PC-9 (cell line): Measurements from ENCODE around the gene ANKRD13B.

Source experiments
- EZH2 ChIP-seq: fragments of 200-600 bp; sonication (generic); IDR thresholded peaks from 2 replicates; pipeline ENCODE4 v1.8.0; 2017; ENCODE audit warnings: antibody characterized with exemption, low read depth
- TF ChIP-seq, protein P1 (sequence below): fragments of 200-600 bp; sonication (generic); conservative IDR thresholded peaks from 2 replicates; pipeline ENCODE4 v1.6.1; 2017; ENCODE audit warnings: mixed run types, antibody characterized with exemption, mild to moderate bottlenecking, moderate library complexity

DNA sequence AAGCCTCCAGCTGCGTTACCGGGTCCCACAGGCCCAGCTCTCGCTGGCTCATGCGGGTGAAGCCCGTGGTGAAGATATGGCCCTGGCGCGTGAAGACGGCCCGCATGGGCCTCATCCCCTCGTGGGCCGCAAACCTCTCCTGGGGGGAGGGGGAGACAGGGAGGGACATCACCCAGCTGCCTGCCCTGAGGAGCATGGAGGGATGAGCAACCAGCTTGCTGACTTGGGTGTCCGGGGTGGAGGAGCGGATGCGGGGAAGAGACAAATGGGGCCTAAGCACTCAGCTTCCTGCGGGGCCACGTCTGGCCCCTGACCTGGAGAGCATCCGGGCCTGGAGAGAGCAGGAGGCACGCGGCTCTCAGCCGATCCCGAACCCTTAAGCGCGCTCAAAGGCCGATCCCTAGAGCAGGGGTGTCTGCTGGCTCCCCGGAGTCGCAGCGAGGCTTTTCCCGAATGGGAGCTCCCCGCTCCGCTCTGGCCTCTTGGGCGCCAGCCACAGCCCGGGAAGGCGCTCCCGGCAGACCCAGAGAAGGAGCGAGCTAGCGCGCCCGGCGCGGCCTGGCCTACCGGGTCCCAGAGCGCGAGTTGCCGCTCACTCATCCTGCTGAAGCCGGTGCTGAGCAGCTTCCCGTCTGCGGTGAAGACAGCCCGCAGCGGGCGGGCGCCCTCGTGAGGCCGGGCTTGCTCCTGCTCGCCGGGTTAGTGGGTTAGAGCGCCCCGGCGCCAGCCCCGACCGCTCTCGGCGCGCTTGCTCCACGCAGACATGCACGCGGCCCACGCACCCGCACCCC lies 24.7 kb downstream of the ANKRD13B start:
- TF ChIP-seq, protein P1, sequence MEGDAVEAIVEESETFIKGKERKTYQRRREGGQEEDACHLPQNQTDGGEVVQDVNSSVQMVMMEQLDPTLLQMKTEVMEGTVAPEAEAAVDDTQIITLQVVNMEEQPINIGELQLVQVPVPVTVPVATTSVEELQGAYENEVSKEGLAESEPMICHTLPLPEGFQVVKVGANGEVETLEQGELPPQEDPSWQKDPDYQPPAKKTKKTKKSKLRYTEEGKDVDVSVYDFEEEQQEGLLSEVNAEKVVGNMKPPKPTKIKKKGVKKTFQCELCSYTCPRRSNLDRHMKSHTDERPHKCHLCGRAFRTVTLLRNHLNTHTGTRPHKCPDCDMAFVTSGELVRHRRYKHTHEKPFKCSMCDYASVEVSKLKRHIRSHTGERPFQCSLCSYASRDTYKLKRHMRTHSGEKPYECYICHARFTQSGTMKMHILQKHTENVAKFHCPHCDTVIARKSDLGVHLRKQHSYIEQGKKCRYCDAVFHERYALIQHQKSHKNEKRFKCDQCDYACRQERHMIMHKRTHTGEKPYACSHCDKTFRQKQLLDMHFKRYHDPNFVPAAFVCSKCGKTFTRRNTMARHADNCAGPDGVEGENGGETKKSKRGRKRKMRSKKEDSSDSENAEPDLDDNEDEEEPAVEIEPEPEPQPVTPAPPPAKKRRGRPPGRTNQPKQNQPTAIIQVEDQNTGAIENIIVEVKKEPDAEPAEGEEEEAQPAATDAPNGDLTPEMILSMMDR = no peak
- TF ChIP-seq EZH2 = no peak
